OCI-LY7 (cell line): ENCODE measurements around the gene IMP4. TPM values are rescaled to one million over a fixed set of nuclear protein-coding genes. Genes with fewer than 3 reads are reported as not detected.

Experiments
- BruUV-seq: library from RNA; stranded (reverse); fragments of 400-500 nt; replicated peaks from 2 replicates; lab custom pipeline; 2021; lab: Mats Ljungman, UMichigan
- CTCF ChIA-PET: fragments of 300-600 bp; sonication (Branson Sonifier 250); formaldehyde crosslinking; loops from one replicate; lab custom pipeline; 2022; ENCODE audit warnings: antibody characterized with exemption; ENCODE audit not compliant: unreplicated experiment; lab: Charles Lee
- POLR2A ChIA-PET: fragments of 300-600 bp; sonication (Branson Sonifier 250); formaldehyde crosslinking; loops from one replicate; lab custom pipeline; 2022; ENCODE audit warnings: antibody characterized with exemption; lab: Charles Lee
- DNase-seq: peaks from one replicate; pipeline ENCODE4 v3.0.0-alpha.2; 2015; ENCODE audit warnings: low spot score
- H2AFZ ChIP-seq: fragments of 200-600 bp; sonication (generic), shearing (Covaris generic); 2 replicates; pipeline ENCODE4 v1.6.1; 2014; ENCODE audit warnings: mild to moderate bottlenecking, antibody characterized with exemption, low read length, moderate library complexity
- H3K27ac ChIP-seq: fragments of 200-600 bp; sonication (generic); 2 replicates; pipeline ENCODE4 v1.5.1; 2014; ENCODE audit warnings: mixed run types, low read depth, mild to moderate bottlenecking, moderate library complexity, low read length, inconsistent platforms; ENCODE audit not compliant: poor library complexity, severe bottlenecking
- H3K36me3 ChIP-seq: fragments of 200-600 bp; sonication (generic); 2 replicates; pipeline ENCODE4 v1.6.1; 2014; ENCODE audit warnings: mild to moderate bottlenecking, antibody characterized with exemption, low read length, moderate library complexity, mixed read lengths; ENCODE audit not compliant: insufficient read depth
- H3K4me1 ChIP-seq: fragments of 200-600 bp; sonication (generic); 2 replicates; pipeline ENCODE4 v1.5.1; 2014; ENCODE audit warnings: mild to moderate bottlenecking, low read length; ENCODE audit not compliant: insufficient read depth, poor library complexity, severe bottlenecking
- H3K4me2 ChIP-seq: fragments of 200-600 bp; sonication (generic); 2 replicates; pipeline ENCODE4 v1.6.1; 2014; ENCODE audit warnings: mild to moderate bottlenecking, low read length
- H3K4me3 ChIP-seq: fragments of 200-600 bp; sonication (generic); 2 replicates; pipeline ENCODE4 v1.5.1; 2014; ENCODE audit warnings: mild to moderate bottlenecking, low read depth, low read length; ENCODE audit not compliant: poor library complexity, severe bottlenecking
- H3K79me2 ChIP-seq: fragments of 200-600 bp; sonication (generic); 2 replicates; pipeline ENCODE4 v1.6.1; 2016; ENCODE audit warnings: low read depth, mild to moderate bottlenecking, low read length, moderate library complexity, mixed read lengths; ENCODE audit not compliant: insufficient read depth
- H3K9me2 ChIP-seq: fragments of 200-600 bp; sonication (generic); 2 replicates; pipeline ENCODE4 v1.6.1; 2016; ENCODE audit warnings: mild to moderate bottlenecking, low read length, mixed read lengths; ENCODE audit not compliant: insufficient read depth
- H3K9me3 ChIP-seq: fragments of 200-600 bp; sonication (generic); 2 replicates; pipeline ENCODE4 v1.6.1; 2014; ENCODE audit warnings: mild to moderate bottlenecking, mixed run types, low read length, mixed read lengths
- H4K20me1 ChIP-seq: fragments of 200-600 bp; sonication (generic); 2 replicates; pipeline ENCODE4 v1.6.1; 2014; ENCODE audit warnings: mild to moderate bottlenecking, antibody characterized with exemption, low read length, moderate library complexity, mixed read lengths; ENCODE audit not compliant: insufficient read depth
- CTCF ChIP-seq: fragments of 200-600 bp; sonication (generic); conservative IDR thresholded peaks from 2 replicates; pipeline ENCODE4 v1.5.1; 2014; ENCODE audit warnings: mild to moderate bottlenecking, antibody characterized with exemption, low read length, moderate library complexity, mixed read lengths
- EZH2phosphoT487 ChIP-seq: fragments of 200-600 bp; sonication (generic); IDR thresholded peaks from 2 replicates; pipeline ENCODE4 v1.6.1; 2018; ENCODE audit warnings: low read depth, borderline replicate concordance, mild to moderate bottlenecking, mixed run types, antibody characterized with exemption, low read length, moderate library complexity, mixed read lengths
- intact Hi-C: fragments of 100-400 bp; cut with micrococcal nuclease; formaldehyde crosslinking; loops from one replicate; pipeline ENCODE4 v1.10.0; 2022; ENCODE audit not compliant: unreplicated experiment
- total RNA-seq, 2 experiments: library from RNA; depleted of rRNA in 1 of 2; stranded (reverse); fragments of >200 nt in 1 of 2; shearing (Covaris generic) in 1 of 2; gene quantifications; 2 replicates each; pipeline ENCODE4 v1.2.3, GENCODE V29; 2014 to 2022

Gene IMP4
- total RNA-seq, 2 experiments from 2014 or later, result 266 to 314 TPM

GRCh38 chr2:130304726-130305125 is 38.0 kb upstream of the IMP4 start:
- POLR2A ChIA-PET, result interaction anchor here (0.9 kb wide), 1 partner anchor 8 kb away, joined by 5 read pairs; no protein-coding TSS in a partner anchor
- Histone ChIP-seq H3K4me2 (no peak overlapping the region), H3K27ac (no peak overlapping the region), H3K79me2 (no peaks in the 10 kb centered on the region), H3K9me2 (no peaks in the 10 kb centered on the region), H3K36me3 (no peaks in the 10 kb centered on the region), H3K4me1 (no peaks in the 10 kb centered on the region), H3K4me3 (no peak overlapping the region), H3K9me3 (no peaks in the 10 kb centered on the region), H2AFZ (no peak overlapping the region), H4K20me1 (no peaks in the 10 kb centered on the region)
- TF ChIP-seq CTCF (no peak), EZH2phosphoT487 (no peak)
- intact Hi-C loops, result no loop called here
- no peak for DNase-seq
- CTCF ChIA-PET, result no interaction called here
- BruUV-seq, result no TSS peak

GRCh38 chr2:130307850-130308249 is 34.8 kb upstream of the IMP4 start:
- Histone ChIP-seq H3K36me3 (no peaks in the 10 kb centered on the region), H3K9me3 (no peaks in the 10 kb centered on the region), H3K4me1 (no peaks in the 10 kb centered on the region), H3K79me2 (no peaks in the 10 kb centered on the region), H3K4me3 (no peak overlapping the region), H3K4me2 (no peak overlapping the region), H2AFZ (no peak overlapping the region), H3K9me2 (no peaks in the 10 kb centered on the region), H3K27ac (no peak overlapping the region), H4K20me1 (no peaks in the 10 kb centered on the region)
- intact Hi-C loops, result no loop called here
- no peak for TF ChIP-seq EZH2phosphoT487
- TF ChIP-seq CTCF, result no peak
- CTCF ChIA-PET, result no interaction called here
- POLR2A ChIA-PET, result no interaction called here
- no peak for DNase-seq
- BruUV-seq, result no TSS peak

GRCh38 chr2:130310881-130311280 is 31.8 kb upstream of the IMP4 start:
- no peak overlapping the region for H3K4me2 ChIP-seq
- DNase-seq, result no peak
- no peaks in the 10 kb centered on the region for H3K36me3 ChIP-seq
- no peaks in the 10 kb centered on the region for H3K9me2 ChIP-seq
- H2AFZ ChIP-seq, result no peak overlapping the region
- TF ChIP-seq CTCF, result no peak
- TF ChIP-seq EZH2phosphoT487, result no peak
- intact Hi-C loops, result no loop called here
- H3K27ac ChIP-seq, result no peak overlapping the region
- H4K20me1 ChIP-seq, result no peaks in the 10 kb centered on the region
- no peaks in the 10 kb centered on the region for H3K4me1 ChIP-seq
- no peaks in the 10 kb centered on the region for H3K9me3 ChIP-seq
- no peaks in the 10 kb centered on the region for H3K79me2 ChIP-seq
- no TSS peak for BruUV-seq
- CTCF ChIA-PET, result no interaction called here
- POLR2A ChIA-PET, result no interaction called here
- no peak overlapping the region for H3K4me3 ChIP-seq
